Neural cell (in vitro differentiated cells): Measurements from ENCODE around the gene CAPZA2.

Experiments used
- CTCF ChIP-seq: fragments of 450-650 bp; IDR thresholded peaks from 2 replicates; pipeline ENCODE4 v1.5.1; 2014; ENCODE audit warnings: antibody characterized with exemption, mild to moderate bottlenecking, moderate library complexity; ENCODE audit not compliant: poor library complexity, severe bottlenecking
- EP300 ChIP-seq: fragments of 450-650 bp; conservative IDR thresholded peaks from 2 replicates; pipeline ENCODE4 v1.6.1; 2014; ENCODE audit warnings: antibody characterized with exemption, mild to moderate bottlenecking, moderate library complexity; ENCODE audit not compliant: poor library complexity, severe bottlenecking
- RAD21 ChIP-seq: fragments of 450-650 bp; conservative IDR thresholded peaks from 2 replicates; pipeline ENCODE4 v1.6.1; 2014; ENCODE audit warnings: antibody characterized with exemption, mild to moderate bottlenecking, moderate library complexity

- TF ChIP-seq CTCF (no peak), RAD21 (no peak), EP300 (no peak)
Measured at GRCh38 chr7:116859323-116859722, 3.1 kb upstream of the CAPZA2 start.
